Stimulated activated naive CD4-positive, alpha-beta T cell (primary cell): Measurements from ENCODE around the gene LRRC32.
"Not testable (repeated sequence)": the region's sequence is repeated elsewhere in the genome, so short reads cannot be mapped to it uniquely, and the experiment has no call there.

Source experiments
- DNase-seq, 6 experiments: peaks; one replicate each; lab custom pipeline; 2025; lab: John Stamatoyannopoulos, UW

Gene LRRC32

GRCh38 chr11:76628408-76628947 lies 42.1 kb downstream of the LRRC32 start:
- no peak for DNase-seq

- no peak for DNase-seq
Measured at GRCh38 chr11:76627606-76628005, 42.9 kb downstream of the LRRC32 start.

- DNase-seq: no peak
Measured at GRCh38 chr11:76626921-76627401, 43.6 kb downstream of the LRRC32 start.

GRCh38 chr11:76626266-76626665 lies 44.3 kb downstream of the LRRC32 start:
- no peak for DNase-seq

- DNase-seq: no peak
Measured at GRCh38 chr11:76625472-76626186, 44.9 kb downstream of the LRRC32 start.

- no peak for DNase-seq
Measured at GRCh38 chr11:76624500-76625379, 45.8 kb downstream of the LRRC32 start.

- DNase-seq: no peak
Measured at GRCh38 chr11:76623884-76624419, 46.6 kb downstream of the LRRC32 start.

GRCh38 chr11:76623171-76623883 lies 47.2 kb downstream of the LRRC32 start:
- DNase-seq: no peak

GRCh38 chr11:76622493-76623094 lies 48.0 kb downstream of the LRRC32 start:
- no peak for DNase-seq

- no peak for DNase-seq
Measured at GRCh38 chr11:76621868-76622267, 48.7 kb downstream of the LRRC32 start.

GRCh38 chr11:76621466-76621865 lies 49.1 kb downstream of the LRRC32 start:
- no peak for DNase-seq

- no peak for DNase-seq
Measured at GRCh38 chr11:76620489-76620888, 50.1 kb downstream of the LRRC32 start.

- not testable (repeated sequence) for DNase-seq
Measured at GRCh38 chr11:76619801-76620200, 50.7 kb downstream of the LRRC32 start.

GRCh38 chr11:76617553-76618265 lies 52.8 kb downstream of the LRRC32 start:
- no peak for DNase-seq

- no peak for DNase-seq
Measured at GRCh38 chr11:76616676-76617552, 53.6 kb downstream of the LRRC32 start.

GRCh38 chr11:76615950-76616349 lies 54.6 kb downstream of the LRRC32 start:
- no peak for DNase-seq

GRCh38 chr11:76614471-76615179 lies 55.9 kb downstream of the LRRC32 start:
- no peak for DNase-seq

GRCh38 chr11:76613901-76614300 lies 56.6 kb downstream of the LRRC32 start:
- DNase-seq: no peak

- no peak for DNase-seq
Measured at GRCh38 chr11:76612226-76612625, 58.3 kb downstream of the LRRC32 start.
